Eye (tissue), 1 donor: ENCODE results near the gene HELB.

Experiments used
- DNase-seq: peaks from one replicate; pipeline ENCODE4 v3.0.0-alpha.2; 2015

Gene HELB

DNA sequence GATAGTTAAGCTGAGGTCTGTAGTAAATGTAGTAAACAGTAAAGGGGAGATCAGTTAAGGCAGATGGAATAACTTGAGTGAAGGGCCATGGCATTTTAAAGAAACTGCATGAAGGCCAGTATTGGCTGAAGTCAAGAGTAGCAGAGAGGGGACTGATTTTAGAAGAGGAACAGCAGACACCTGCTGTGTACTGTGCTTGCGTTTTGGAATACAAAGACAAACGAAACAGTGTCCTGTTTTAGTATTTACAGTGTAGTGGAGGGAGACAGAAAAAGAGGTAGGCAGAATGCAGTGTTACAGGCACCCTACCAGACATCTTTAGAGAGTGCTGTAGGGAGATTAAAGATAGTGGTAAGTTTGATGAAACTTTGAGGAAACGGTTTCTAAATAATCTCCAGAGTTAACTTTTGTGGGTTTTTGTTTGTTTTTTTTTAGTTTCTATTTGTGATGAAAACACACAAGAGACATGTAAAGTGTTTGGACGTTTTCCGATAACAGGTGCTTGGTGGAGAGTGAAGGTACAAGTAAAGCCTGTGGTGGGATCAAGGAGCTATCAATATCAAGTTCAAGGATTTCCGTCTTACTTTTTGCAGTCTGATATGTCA, 2.1 kb downstream of the HELB start:
- no peak for DNase-seq

DNA sequence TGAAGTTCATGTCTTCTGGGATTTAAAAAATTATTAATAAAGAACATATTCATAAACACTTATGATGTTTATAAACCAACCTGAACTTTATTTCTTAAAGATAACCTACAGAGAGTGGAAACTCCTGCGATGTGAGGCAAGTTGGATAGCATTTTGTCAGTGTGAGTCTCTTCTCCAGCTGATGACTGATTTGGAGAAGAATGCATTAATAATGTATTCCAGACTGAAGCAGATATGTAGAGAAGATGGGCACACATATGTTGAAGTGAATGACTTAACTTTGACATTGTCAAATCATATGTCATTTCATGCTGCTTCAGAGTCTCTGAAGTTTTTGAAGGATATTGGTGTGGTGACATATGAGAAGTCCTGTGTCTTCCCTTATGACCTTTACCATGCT, 7.3 kb downstream of the HELB start:
- no peak for DNase-seq

DNA sequence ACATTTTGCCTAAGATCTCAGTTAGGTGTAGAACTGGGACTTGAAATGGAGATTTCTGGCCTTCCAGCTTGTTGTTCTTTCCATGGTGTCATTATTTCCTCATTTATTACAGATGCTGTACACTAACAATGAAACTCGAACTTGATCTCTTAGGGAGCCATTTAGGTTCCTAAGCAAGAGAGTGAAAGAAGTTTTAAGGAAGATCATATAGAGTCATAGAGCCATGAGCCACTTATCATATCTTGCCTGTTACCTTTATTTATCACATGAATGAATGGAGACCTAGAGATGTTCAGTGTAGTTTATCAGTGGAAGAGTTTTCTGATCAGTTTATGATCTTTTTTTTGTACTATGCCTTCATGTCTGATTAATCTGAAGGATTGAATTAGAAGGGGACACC, 9.9 kb downstream of the HELB start:
- no peak for DNase-seq

DNA sequence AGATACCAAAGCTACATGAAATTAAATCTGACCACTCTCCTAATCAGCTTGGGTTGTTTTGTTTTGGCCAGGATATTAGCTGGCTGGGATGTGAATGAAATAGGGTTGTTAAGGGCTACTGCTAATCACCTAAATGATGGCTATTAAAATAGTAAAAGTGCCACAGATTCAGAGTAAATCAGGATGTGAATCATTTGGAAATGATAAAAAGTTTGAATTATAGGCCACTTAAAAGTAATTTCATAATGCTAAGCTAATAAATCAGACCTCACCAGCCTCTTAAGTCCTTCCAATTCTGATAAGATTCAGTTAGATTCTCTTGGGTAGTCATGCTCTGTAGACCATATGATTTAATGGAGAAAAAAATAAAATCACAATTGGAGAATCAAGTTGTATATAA, 12.0 kb downstream of the HELB start:
- DNase-seq, result no peak

DNA sequence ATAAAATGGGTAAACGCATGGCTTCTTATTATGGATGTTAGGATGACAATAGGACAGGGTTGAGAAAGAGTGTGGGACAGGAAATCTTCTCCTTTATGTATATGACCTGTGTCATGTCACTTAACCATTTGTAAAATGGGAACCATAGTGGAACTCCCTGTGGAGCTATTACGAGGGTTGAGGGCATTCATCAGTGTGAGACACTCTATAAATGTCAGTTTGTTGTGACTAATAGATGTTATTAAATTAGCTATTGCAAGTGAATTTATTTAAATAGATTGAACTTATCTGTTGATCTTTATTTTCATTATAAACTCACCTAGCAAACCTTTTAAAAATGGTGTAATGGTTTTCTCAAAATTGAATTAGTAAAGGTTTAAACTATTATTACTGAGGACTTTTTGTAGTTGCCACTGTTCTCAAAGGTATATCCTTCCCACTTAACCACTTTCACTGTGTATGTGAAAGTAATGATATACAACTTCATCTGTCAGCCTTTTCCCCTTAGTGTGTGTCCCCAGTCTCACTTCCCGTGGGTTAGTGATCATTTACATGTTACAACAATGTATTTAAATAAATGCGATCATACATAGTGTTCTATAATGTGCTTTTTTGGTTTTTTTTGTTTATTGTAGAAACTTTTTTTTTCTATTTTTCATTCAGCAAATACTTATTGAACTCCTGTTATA, 17.1 kb downstream of the HELB start:
- DNase-seq, result no peak

DNA sequence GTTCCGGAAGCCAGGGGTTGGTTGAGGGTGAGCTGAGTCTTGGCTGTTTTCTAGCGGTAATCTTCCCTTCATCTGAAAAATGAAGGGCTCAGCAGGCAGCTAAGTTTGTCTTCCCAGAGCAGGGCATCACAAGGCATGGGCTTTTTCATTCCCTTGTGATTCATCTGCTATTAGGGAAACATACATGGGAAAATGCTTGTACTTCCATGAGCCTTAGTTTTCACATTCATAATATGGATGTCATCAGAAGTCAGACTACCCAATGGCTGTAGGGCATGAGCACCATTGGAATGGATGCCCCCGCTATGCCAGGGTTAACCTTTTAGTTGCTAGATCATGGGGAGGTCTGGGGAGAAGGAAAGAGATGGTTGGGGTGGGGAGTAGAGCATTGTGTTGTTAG, 18.7 kb downstream of the HELB start:
- DNase-seq, result no peak

DNA sequence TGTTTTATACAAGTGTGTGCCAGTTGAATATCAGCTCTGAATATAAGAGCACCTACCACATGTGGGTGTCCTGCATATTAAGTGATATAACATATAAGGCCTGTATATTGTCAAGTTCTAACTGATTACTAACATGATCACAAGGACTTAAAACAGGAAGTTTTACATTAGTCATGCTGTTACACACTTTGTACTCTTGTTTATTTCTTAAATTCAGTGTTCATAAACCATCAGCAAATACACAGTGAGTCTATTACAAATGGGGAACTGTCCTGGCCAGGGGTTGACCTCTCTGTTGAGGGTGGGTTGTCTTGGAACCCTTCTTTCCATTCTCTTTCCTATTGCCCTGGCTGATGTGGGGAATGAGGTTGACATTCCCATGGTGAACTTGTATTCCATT, 19.1 kb downstream of the HELB start:
- no peak for DNase-seq

DNA sequence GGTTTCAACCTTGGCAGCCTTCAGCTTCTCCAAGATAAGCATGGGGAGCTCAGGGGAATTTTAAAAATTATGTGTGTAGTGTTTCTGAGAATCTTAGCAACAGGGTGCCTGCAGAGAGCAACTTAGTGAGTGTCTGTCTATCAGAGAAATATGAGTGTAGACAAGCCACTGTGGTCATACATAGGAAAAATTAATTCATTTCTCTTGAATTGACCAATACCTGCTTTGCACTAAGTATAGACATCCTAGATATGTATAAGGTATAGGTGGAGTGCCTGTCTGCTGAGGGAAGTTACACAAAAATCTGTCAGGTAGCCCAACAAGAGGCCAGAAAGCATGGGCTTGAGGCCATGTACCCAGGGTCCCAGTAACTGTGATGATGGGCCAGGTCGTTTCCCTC, 20.7 kb downstream of the HELB start:
- DNase-seq, result no peak

DNA sequence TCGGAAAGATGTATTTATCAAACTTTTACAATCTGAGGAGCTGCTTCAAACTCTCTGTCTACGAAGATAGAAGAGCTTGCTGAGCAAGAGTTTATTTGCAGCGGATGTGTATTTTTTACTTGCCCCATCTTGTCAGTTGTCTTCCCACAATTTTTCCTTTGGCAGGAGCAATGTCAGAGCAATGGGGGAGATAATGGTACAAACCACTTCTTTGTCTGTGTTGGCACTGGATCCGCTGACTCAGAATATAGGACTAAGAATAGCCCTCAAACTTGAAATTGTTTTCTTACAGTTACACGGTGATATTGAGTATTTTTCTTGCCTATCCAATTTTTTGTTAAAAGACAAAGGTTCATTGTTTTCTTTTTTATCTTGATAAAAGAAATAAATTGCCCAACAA, 27.6 kb downstream of the HELB start:
- no peak for DNase-seq

DNA sequence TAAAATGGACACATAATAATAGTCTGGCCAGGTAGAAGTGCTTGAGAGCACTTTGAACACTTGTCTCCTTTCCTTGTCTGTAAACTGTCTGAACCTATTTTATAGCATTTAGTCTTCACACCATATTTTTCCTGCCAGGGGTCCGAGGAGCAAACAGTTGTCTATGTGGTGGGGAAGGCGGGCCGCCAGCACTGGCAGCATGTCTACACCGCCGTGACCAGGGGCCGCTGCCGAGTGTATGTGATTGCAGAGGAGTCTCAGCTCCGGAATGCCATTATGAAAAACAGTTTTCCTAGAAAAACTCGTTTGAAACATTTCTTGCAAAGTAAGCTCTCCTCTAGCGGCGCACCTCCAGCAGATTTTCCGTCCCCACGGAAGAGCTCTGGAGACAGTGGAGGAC, 28.7 kb downstream of the HELB start:
- no peak for DNase-seq

DNA sequence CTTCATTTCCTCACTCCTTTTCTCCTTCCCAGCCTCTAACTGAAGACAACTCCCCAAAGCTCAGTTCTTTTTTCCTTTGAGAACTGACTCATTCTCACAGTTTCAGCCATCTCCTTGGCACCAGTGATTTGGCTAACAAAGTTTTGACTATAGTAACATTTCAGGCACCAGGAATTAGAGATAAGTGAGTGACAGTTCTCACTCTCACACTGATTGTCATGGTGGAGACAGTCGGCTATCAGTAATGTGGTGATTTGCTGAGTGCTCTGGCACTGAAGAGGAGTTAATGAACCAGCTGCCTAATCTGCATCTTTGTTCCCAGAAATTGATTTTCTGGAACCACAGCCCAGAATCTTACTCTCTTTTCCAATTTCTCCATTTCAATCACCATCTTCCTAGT, 29.5 kb downstream of the HELB start:
- no peak for DNase-seq

DNA sequence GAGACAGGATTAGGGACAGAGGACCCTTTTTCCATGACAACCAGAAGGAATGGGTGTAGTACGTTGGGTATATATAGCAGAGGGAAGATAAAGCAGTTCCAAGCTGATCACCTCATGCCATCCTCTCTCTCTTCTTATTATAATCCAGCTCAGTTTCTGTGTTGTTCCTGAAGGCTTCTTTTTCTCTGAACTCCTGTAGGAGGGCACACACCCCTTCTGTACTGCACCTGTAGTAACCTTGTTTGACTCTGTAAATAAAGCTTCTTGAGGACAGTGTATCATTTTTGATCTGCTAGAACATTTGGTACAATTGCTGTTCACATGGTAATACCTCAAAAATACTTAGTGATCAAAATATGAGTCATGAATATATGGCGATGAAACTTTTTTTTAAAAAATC, 33.5 kb downstream of the HELB start:
- DNase-seq, result no peak

DNA sequence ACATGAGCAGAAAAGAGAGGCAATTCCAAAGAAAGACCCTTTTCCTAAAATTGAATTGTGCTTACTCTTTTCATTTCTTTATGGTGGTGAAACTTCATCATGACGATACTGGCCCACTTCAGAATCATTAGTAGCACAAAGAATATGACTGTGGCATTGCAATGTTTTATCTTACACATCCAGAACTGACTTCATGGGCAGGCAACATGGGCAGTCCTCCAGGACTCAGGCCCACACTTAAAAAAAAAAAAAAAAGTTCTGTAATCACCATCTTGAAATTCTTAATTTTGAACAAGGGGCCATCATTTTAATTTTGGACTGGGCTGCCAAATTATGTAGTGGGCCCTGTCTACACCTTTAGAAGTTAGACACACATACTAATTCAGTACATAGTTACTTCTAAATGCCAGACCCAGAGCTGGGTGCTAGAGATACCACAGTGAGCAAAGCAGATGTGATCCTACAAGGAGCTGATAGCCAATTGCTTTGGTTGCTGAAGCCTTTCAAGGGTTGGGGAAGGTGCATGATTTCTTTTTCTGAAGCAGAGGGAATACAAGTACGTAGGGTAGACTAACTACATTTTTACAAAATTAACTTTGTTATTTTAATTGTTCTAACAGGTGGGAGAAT, 35.2 kb downstream of the HELB start:
- no peak for DNase-seq

DNA sequence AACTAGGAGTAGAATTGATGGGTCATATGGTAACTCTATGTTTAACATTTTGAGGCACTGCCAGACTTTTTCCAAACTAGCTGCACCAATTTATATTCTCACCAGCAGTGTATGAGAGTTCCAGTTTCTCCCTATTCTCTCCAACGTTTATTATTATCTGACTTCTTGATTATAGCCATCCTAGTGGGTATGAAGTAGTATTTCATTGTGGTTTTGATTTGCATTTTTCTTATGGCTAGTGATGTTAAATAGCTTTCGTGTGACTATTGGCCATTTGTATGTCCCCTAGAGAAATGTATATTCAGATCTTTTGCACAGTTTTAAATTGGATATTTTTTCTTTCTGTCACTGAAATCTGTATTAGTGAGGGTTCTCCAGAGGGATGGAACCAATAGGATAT, 37.8 kb downstream of the HELB start:
- DNase-seq, result no peak

DNA sequence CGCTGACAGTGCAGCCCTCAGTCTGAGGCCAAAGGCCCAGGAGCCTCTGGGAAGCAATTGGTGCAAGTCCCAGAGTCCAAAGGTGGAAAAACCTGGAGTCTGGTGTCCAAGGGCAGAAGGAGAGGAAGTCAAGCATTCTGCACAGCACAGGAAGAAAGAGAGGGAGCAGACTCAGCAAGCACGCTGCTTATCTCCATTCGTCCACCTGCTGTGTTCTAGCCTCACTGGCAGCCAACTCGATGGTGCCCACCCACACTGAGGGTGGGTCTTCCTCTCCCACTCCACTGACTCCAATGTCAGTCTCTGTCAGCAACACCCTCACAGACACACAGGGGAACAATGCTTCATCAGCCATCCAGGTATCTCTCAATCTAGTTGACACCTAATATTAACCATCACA, 38.8 kb downstream of the HELB start:
- DNase-seq, result no peak

DNA sequence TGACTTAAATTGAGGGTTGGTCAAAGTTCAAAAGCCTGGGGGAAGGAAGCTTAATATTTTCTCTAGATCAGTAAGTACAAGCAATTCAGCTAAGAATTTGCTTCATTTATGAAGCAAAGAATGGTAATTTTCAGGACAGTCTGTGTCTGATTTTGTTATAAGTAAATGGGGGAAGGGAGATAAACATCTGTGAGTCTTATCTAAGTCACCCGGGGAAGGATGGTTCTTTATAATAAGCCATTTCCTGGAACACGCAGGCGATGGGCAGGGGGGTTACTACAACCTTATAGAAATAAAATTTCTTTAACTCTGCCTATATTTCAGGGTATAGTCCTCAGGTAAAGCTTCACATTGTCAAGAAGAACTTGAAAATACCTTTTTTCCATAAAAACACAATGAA, 42.9 kb downstream of the HELB start:
- no peak for DNase-seq

DNA sequence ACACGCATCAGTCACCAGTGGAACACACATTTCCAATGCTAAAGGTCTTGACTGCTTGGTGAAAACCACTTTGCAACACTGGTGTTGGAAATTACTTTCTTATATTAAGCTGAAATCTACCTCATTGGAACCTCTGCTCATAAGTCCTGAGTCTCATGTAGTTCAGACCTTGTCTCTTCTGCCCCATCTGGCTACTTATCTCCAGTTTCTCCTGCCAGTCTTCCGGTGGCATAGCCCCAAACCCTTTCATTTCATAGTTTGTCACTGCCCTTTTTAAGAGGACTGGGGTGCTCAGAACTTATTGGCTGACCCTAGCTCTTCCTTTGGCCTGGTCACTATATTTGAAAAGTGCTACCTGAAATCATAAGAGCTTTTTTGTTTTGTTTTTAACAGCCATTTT, 43.7 kb downstream of the HELB start:
- DNase-seq, result no peak

DNA sequence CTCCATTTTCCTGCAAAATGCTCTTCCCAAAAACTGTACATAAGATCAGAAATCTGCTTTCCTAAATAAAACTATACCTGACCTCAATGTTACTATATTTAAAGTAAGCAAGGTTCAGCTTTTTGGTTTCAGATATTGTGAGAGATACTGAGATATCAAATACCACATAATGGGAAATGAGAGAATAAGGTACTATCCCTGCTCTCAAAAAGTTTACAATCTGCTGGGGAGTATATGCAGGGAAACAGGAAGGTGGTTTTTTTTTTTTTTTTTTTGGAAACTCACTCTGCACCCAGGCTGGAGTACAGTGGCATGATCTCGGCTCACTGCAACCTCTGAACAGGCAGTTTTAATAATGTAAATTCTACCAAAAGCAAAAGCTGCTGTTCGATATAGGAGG, 49.0 kb downstream of the HELB start:
- no peak for DNase-seq

DNA sequence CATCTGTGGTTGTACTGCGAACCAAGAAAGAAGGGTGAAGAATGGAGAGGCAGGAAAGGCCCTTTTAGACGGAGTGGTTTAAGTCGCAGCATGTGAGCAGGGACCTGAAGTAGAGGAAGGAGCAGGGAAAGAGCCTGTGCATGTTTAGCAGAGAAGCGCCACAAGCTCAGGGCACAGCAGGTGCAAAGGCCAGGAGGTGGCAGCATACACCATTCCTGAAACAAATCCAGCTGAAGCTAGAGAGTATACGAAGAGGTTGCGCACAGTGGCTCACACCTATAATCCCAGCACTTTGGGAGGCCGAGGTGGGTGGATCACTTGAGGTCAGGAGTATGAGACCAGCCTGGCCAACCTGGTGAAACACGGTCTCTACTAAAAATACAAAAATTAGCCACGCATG, 49.9 kb downstream of the HELB start:
- DNase-seq, result peak; percentile 41

DNA sequence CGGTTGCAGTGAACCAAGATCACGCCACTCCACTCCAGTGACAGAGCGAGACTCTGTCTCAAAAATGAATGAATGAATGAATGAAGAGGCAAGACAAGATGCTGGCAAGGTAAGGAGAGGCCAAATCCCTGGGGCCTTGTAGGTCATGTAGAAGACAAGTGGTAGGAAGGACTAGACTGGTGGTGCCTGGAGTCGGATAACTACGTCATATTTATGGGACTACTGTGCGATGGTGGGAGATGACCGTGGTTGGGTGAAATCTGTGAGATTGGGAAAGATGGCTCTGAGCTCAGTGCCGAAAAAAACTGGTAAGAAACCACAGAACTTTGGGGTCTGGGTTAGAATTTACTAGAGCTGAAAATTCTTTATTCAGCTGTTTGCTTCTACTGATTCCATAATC, 50.6 kb downstream of the HELB start:
- no peak for DNase-seq

DNA sequence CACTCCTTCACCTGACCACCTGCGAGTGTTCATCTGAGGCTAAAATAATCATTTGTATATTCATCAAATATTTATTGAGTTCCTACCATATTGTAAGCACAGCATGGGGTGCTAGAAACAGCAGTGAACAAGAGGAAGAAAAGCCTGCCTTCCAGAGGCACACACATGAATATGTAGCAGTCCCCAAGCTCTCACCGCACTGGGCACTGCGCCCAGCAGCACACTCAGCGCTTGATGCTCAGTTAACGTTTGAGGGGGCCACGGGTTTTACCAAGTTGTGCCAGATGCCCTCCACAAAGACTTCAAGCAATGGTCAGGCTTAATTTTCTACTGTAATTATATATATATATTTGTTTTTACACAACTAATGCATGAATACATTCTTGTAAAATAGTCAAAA, 52.0 kb downstream of the HELB start:
- no peak for DNase-seq

DNA sequence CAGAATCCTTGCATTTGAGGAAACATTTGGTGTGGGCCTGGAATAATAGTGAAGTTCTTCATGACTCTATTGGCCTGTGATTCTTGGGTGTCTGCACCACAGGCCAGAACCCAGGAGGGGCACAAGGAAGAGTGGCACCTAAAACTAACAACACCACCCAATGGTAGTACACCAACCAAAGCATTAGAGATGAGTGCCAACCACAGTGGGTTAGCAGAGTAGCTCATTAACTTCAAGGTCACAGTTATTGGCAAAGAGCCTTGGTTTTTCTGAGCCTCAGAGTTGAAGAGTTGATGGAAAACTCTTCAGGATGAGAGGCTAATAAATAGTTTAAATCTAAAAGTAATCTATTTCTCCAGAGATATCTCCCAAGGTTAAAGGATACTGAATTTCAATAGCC, 57.0 kb downstream of the HELB start:
- DNase-seq, result no peak

DNA sequence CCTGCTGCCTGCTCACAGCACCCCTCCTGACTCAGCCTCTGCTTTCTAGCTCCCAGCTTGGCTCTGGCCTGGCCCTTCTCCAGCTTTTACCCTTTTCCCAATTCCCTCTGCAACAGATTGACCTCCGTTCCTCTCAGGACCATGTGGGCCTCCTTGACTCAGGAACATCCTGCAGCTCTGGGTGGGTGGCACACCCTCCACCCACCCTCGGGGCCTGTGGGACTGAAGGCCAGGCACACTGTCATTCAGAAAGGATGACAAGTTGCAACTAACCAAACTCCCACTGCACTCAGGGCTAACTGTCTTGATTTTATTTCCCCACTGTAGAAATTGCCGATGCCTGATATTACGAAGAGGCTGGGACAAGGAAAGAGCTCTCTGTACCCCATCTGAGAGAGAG, 59.4 kb downstream of the HELB start:
- DNase-seq, result no peak

DNA sequence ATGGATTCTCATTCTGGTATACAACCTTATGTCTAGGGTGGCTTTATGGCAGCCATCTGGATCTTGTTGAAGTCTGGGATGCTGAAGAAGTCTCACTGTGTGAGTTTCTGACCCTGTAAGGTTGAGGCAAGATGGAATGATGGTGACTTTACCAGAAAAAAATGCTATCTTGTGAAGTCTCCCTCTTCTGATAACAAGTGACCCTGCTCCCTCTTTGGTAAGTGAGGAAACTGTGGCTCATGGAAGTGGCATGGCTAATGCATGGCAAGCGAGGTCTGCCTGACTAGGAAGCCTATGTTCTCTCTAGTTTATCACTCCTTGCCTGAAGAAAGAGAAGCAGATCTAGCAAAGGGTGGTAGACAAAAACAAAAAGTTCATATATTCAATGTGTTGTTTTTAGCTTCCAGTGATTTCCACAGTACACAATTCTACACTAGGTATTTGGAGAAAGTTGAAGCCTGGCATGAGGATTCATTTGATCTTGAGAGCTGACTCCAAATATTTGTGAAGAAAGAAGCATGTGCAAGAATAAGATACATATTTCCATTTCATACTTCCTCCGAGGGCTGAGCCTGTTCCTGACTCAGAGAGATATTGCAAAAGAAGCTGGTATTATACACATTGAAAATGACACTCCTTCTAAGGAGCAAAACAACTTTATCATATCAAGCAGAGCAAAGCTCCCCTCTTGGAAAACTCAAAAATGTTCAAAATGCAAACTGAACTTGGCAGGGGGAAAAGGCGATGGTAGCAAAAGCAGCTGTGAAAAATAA, 63.6 kb downstream of the HELB start:
- no peak for DNase-seq
